Mucosa of stomach (tissue), 1 donor: ENCODE data around the gene DSG1.
"Not testable (repeated sequence)": the region's sequence is repeated elsewhere in the genome, so short reads cannot be mapped to it uniquely, and the experiment has no call there.

ENCODE experiments used
- H3K27me3 ChIP-seq: one replicate; pipeline ENCODE4 v1.7.0; 2013; ENCODE audit warnings: mild to moderate bottlenecking, low read length; ENCODE audit not compliant: control insufficient read depth, insufficient read depth
- H3K36me3 ChIP-seq: one replicate; pipeline ENCODE4 v1.7.0; 2013; ENCODE audit warnings: low read length; ENCODE audit not compliant: control insufficient read depth, insufficient read depth
- H3K4me1 ChIP-seq: one replicate; pipeline ENCODE4 v1.7.0; 2013; ENCODE audit warnings: mild to moderate bottlenecking, low read length; ENCODE audit not compliant: control insufficient read depth, insufficient read depth
- H3K4me3 ChIP-seq: one replicate; pipeline ENCODE4 v1.7.0; 2013; ENCODE audit warnings: low read length
- H3K9ac ChIP-seq: one replicate; pipeline ENCODE4 v1.7.0; 2013; ENCODE audit warnings: mild to moderate bottlenecking, low read length, moderate library complexity
- H3K9me3 ChIP-seq: one replicate; pipeline ENCODE4 v1.7.0; 2013; ENCODE audit warnings: mild to moderate bottlenecking, low read length, moderate library complexity; ENCODE audit not compliant: control insufficient read depth
- donor health status: Pancreatic carcinoma.

Gene DSG1

DNA sequence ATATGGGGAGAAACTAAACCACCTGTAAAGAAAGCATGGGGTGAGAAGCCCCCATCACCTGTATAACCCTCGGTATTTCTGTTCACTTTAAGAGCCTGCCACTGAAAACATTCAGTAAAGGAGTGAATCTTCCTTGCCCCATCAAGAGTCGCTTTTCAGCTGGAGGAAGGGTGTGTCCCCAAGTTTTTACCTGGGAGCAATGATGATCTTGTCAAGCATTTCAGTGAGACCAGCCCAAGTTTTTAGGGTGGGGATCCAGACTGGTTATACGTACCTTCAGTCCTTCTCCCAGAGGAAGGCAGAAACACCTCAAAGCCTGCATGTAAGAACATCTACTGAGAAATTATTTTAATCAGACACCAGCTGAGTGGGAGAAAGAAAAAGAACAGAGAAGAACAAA is at the start of gene DSG1:
Gene DSG1, plus strand, starts transcription at position 301 of the 400 bp plus-strand sequence. CDS start 141 bp downstream, outside the sequence.
- Histone ChIP-seq H3K27me3 (no peaks in the 10 kb centered on the region), H3K9ac (no peak within 1 kb of the TSS), H3K36me3 (no peaks in the 10 kb centered on the region), H3K9me3 (no peaks in the 10 kb centered on the region), H3K4me3 (no peak within 1 kb of the TSS), H3K4me1 (no peaks in the 10 kb centered on the region)

DNA sequence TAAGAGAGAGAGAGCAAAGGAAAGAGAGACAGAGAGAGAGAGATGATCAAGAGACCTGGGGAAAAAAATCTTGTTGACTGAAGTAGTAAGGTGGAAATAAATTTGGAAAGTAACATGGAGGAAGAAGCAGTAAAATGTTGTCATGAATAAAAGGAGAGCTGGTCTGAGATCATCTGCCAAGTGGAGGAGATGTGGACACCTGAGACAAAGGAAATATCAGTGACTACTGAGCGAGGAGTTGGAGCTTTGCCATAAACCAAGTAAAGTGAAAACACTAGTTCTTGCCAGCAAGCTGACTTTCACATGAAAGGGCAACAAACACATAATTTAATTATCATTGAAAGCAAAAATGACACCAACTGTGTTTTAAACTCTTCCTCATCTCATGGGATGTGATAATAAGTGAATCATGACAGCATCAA is 49.0 kb upstream of the DSG1 start:
- Histone ChIP-seq H3K4me3 (no peak overlapping the region), H3K9me3 (no peaks in the 10 kb centered on the region), H3K27me3 (no peaks in the 10 kb centered on the region), H3K4me1 (peaks cover 23% of the 10 kb centered on the region), H3K9ac (no peak overlapping the region), H3K36me3 (no peaks in the 10 kb centered on the region)

DNA sequence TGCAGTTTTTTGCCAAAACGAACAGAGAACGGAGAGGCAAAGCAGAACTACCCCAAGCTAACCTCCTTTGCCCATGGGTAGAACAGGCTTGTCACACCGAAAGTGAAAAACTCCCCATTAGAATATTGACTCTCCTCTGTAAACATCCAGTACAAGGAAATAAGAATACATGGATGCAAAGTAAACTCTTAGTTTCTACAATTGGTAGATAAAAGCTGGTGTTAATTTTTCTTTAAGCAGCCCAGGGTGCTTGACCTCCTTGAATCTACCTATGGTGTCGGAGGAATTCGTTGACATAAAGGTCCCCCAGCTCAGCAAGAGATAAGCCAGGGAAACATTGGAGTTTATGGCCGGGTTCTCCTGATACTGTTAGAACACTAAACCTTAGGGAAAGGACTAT is 48.4 kb upstream of the DSG1 start:
- H3K36me3 ChIP-seq = no peaks in the 10 kb centered on the region
- H3K9ac ChIP-seq = no peak overlapping the region
- H3K4me1 ChIP-seq = peaks cover 23% of the 10 kb centered on the region
- H3K4me3 ChIP-seq = no peak overlapping the region
- no peaks in the 10 kb centered on the region for H3K27me3 ChIP-seq
- no peaks in the 10 kb centered on the region for H3K9me3 ChIP-seq

DNA sequence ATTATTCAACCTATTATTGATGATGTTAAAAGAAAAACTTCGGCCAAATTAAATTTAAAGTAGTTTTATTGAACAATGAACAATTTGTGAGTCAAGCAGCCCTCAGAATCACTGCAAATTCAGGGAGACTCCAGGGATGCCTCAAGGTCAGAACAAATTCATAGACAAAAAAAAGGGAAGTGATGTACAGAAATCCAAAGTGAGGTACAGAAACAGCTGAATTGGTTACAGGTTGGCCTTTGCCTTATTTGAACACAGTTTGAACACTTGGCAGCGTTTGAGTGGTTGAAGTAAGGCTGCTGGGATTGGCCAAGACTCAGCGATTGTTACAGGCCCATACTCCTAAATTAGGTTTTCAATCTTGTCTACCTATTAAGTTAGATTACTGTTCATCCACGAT is 47.4 kb upstream of the DSG1 start:
- Histone ChIP-seq H3K4me3 (no peak overlapping the region), H3K9ac (no peak overlapping the region), H3K27me3 (no peaks in the 10 kb centered on the region), H3K36me3 (no peaks in the 10 kb centered on the region), H3K4me1 (peaks cover 26% of the 10 kb centered on the region), H3K9me3 (no peaks in the 10 kb centered on the region)

DNA sequence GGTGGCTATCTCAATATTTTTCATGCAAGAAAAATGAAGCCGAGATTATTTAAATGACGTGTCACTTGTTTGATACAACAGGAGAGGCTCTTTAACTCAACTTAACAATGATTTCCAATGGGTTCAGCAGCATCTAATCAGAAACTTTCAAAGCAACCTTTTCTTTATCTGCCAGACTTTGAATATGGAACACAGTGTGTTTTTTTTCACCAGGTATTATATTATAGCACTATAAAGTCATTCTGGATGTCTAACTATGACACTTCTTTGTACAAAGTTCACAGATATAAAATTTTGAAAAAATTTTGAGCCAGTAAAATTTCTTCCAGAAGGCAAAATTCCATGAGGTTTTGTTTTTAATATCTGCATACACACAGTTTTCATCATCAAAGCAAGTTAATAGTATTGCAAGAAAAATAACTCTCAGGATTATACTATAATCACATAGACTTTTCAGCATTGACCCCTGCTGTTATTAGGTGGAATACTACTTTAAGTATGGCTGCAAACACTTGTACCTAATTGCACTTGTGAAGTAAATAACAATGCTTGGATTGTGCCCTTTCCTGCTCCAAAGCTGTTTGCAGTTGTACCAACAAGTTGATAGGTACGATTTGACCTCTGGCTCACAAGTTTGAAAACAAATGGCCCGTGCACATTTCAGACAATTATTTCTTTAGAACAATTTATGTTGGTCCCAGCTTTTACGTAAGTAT is 44.0 kb upstream of the DSG1 start:
- Histone ChIP-seq H3K9ac (no peak overlapping the region), H3K4me3 (no peak overlapping the region), H3K9me3 (no peaks in the 10 kb centered on the region), H3K4me1 (peaks cover 38% of the 10 kb centered on the region), H3K36me3 (no peaks in the 10 kb centered on the region), H3K27me3 (no peaks in the 10 kb centered on the region)

DNA sequence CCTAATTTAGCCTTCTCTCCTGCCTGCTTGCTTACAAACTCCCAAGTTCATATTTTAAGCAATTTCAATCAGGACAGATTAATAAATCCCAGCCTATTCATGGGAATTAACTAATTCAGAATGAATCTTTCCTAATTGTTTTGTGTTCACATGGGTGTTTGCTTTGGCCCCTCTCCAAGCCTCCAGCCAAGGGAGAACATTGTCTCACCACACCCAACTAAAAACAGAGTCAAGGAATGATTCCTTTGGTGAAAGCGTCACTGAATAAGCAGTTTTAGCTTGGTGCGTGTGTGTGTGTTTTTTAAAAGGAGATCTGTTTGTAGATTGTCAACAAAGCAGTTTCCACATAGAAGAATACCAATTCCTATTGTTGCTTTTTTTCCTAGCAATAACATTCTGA is 43.0 kb upstream of the DSG1 start:
- Histone ChIP-seq H3K4me3 (no peak overlapping the region), H3K4me1 (peaks cover 35% of the 10 kb centered on the region), H3K9me3 (no peaks in the 10 kb centered on the region), H3K27me3 (no peaks in the 10 kb centered on the region), H3K9ac (no peak overlapping the region), H3K36me3 (no peaks in the 10 kb centered on the region)

DNA sequence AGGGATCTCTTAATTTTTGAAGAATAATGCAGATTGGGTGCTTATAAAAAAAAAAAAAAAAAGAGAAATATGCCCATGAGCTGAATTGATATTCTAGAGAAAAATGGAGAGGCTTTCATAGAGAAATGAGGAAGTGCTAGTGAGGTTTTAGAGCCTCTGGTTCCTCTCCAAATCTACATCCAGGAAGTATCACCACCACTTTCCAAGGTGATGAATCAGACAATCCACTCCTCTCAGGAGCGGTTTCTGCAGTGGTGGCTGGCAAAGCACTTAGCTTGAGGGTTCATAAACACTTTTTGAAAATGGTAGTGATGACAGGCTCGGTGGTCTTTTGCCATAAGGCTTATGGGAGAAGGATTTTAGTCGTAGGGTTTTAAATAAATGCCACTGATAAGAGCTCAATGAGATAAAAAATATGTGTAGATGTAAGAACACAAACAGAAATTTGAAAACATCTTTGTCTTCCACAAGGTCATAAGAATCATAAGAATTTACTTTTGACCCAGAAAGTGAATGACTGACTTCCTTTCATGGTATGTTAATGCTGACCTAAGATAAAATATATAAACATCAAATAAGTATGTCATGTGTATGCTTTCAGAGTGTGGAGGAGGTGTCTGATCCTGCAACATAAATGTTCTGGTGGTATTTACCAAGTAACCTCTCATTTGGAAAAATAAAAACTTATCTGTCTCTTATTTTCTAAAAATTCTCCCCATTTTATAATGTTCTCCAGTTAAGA is 42.1 kb upstream of the DSG1 start:
- Histone ChIP-seq H3K4me3 (no peak overlapping the region), H3K36me3 (no peaks in the 10 kb centered on the region)

DNA sequence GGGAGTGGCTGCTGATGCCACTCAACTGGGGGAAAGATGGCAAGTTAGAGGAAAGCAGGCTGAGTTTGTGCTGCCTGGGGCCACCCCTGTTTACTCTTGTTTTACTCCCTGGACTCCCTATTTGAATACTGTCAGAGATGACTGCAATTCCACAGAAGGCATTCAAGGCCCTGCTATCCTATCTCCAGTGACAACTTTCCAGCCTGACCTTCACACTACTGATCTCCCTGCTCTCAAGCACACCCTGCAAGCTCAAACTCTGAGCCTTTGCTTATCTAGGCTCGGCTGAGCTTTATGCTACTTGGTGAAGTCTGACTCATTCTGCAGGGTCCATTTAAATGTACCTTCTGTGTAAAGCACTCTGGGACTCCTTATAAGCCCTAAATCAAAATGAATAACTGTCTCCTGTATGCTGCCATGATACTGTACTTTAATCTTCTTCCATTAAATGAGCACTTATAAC is 39.3 kb upstream of the DSG1 start:
- no peaks in the 10 kb centered on the region for H3K9me3 ChIP-seq
- H3K27me3 ChIP-seq = no peaks in the 10 kb centered on the region
- no peak overlapping the region for H3K4me3 ChIP-seq
- no peaks in the 10 kb centered on the region for H3K36me3 ChIP-seq
- no peak overlapping the region for H3K9ac ChIP-seq
- H3K4me1 ChIP-seq = peaks cover 33% of the 10 kb centered on the region

More for the DNA sequence above, 42.1 kb upstream of the DSG1 start:
- Histone ChIP-seq H3K9ac (no peak overlapping the region), H3K9me3 (no peaks in the 10 kb centered on the region), H3K27me3 (no peaks in the 10 kb centered on the region), H3K4me1 (peaks cover 33% of the 10 kb centered on the region)

DNA sequence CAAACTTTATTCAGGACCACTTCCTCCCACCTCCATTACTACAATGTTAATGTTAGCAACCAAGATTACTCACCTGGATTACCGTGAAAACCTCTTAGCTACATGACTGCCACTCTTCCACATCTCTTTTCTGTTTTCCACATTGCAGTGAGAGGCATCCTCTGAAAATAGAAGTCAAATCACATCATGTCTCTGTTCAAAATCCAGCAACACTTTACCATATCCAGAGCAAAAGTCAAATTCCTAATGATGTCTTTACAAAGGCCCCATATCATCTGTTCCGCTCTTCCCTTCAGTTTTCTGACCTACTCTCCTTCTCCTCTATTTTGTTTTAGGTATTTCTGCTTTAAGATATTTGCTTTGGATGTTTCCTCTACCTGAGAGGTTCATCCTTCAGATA is 37.5 kb upstream of the DSG1 start:
- Histone ChIP-seq H3K9ac (no peak overlapping the region), H3K4me1 (peaks cover 31% of the 10 kb centered on the region), H3K27me3 (no peaks in the 10 kb centered on the region), H3K4me3 (no peak overlapping the region), H3K9me3 (no peaks in the 10 kb centered on the region), H3K36me3 (no peaks in the 10 kb centered on the region)

DNA sequence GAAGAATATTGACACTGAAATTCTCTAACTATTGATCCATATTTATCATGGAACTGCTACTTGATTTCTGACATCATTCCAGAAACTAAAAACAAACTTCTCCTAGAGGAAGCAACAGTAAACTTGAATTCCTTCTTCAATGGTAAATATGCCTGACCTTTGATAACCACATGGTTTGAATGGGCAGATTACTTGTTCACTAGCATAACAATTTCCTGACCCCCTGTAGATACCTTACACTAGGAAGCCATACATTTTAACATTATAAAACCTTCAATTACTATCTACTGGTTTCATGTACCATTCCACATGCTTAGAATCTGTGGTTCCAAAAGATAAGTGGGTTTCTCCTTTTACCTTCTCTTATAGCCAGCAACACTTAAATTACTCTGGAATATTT is 36.5 kb upstream of the DSG1 start:
- peaks cover 22% of the 10 kb centered on the region for H3K4me1 ChIP-seq

DNA sequence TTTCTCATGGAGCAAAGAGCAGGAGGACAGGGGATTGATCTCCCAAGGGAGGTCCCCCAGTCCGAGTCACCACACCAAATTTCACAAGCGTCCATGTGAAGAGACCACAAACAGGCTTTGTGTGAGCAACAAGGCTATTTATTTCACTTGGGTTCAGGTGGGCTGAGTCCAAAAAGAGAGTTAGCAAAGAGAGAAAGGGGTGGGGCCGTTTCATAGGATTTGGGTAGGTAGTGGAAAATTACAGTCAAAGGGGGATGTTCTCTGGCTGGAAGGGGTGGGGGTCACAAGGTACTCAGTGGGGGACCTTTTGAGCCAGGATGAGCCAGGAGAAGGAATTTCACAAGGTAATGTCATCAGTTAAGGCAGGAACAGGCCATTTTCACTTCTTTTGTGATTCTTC is 28.5 kb upstream of the DSG1 start:
- H3K9me3 ChIP-seq, H3K4me3 ChIP-seq, H3K4me1 ChIP-seq, H3K9ac ChIP-seq, H3K27me3 ChIP-seq, H3K36me3 ChIP-seq: not testable (repeated sequence)

More for the DNA sequence above, 36.5 kb upstream of the DSG1 start:
- Histone ChIP-seq H3K27me3 (no peaks in the 10 kb centered on the region), H3K36me3 (no peaks in the 10 kb centered on the region), H3K9ac (no peak overlapping the region), H3K9me3 (no peaks in the 10 kb centered on the region), H3K4me3 (no peak overlapping the region)

DNA sequence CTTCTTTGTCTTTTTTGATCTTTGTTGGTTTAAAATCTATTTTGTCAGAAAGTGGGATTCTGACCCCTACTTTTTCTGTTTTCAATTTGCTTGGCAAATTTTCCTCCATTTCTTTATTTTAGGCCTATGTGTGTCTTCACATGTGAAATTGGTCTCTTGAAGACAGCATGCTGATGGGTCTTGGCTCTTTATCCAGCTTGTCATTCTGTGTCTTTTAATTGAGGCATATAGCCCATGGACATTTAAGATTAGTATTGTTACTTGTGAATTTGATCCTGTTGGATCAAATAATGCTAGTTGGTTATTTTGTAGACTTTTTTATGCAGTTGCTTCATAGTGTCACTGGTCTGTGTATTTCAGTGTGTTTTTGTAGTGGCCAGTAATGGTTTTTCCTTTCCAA is 26.3 kb upstream of the DSG1 start:
- Histone ChIP-seq H3K4me1 (peaks cover 11% of the 10 kb centered on the region), H3K27me3 (no peaks in the 10 kb centered on the region), H3K9me3 (no peaks in the 10 kb centered on the region), H3K9ac (no peak overlapping the region), H3K4me3 (no peak overlapping the region), H3K36me3 (no peaks in the 10 kb centered on the region)
